Measurements from ENCODE around the gene NTM.

The NTM gene

GRCh38 chr11:131388030-131388429 lies 17.6 kb downstream of the NTM start:
- H3K4me3 ChIP-seq (ENCODE audit: low read depth, low read length), result no peak overlapping the region
- DNase-seq (ENCODE audit: low read depth), result no peak
- TF ChIP-seq CTCF (IDR thresholded peaks at IDR 0.05; ENCODE audit: insufficient read depth, low read depth, low read length, missing control alignments), result no peak

DNA sequence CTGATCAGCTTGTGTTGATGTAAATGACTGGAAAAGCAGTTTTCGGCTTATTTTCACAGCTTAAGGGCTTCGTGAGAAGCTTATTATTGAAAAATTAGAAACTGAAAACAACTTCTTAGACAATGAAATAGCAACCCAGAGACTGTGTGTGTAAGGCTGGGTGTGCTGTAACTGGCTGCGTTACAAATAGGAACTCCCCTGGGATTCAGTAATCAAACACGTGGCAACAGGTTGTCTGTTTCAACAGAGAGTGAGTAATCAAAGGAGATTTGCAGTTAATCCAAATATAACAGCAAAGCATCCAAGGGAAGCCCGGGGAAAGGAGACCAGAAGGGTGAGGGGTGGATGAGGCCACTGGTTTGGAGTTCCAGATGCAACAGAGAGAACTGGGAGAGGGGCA lies 19.2 kb downstream of the NTM start:
- H3K4me3 ChIP-seq (ENCODE audit: low read depth, low read length), result no peak overlapping the region
- DNase-seq (ENCODE audit: low read depth), result no peak
- TF ChIP-seq CTCF (IDR thresholded peaks at IDR 0.05; ENCODE audit: insufficient read depth, low read depth, low read length, missing control alignments), result no peak

DNA sequence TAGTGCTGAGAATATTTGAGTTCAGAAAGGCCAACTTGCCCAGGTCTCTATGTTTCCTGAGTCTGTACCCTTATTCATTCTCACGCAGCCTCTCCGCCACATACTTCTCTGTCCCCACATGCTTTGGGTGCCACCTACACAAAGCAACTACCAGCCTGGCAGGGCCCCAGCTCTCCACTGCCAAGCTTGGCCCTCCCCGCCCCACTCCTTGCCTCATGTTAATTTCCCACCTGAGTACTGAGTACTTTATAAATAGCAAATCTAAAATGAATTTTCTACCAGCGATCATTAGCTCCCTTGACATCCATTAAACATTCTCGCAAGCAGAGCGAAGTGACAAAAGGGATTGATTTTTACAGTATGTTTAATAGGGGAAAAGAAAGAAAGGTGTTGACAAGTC lies 20.8 kb downstream of the NTM start:
- DNase-seq (ENCODE audit: low read depth), result no peak
- no peak overlapping the region for H3K4me3 ChIP-seq (ENCODE audit: low read depth, low read length)
- no peak for TF ChIP-seq CTCF (IDR thresholded peaks at IDR 0.05; ENCODE audit: insufficient read depth, low read depth, low read length, missing control alignments)

DNA sequence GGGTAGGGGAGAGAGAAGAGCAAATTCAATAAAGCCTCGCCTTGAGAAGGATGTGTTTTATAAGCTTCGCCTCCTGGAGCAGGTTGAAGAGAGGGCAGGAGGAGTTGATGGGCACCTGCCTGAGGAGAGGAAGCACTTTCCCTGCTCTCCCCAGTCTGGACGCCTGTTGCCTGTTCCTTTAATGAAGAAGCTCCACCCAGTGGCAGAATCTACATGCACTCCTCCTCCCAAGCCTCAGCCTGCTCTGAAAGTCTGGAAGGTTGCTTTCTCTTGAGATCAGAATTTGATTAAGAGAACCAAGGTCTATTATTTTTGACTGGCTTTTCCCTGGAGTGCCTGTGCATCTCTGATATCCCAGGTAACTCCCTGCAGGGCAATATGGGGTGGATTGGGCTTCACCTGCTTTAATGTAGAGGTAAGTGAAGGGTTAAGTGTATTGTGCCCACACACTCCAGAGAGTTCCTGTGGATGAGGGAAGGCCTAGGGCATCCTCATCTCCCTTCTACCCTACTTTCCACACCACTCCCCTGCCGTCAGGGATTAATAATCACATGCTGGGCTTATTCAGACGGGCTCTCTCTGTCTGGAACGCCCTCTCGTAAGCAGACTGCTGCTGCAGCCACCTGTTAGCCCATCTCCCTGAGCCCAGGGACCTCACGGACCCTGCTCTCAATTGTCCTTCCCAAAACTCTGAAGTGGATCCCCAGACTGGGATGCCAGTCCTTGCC lies 22.3 kb downstream of the NTM start:
- H3K4me3 ChIP-seq (ENCODE audit: low read depth, low read length), result no peak overlapping the region
- no peak for DNase-seq (ENCODE audit: low read depth)
- peak; percentile 10 for TF ChIP-seq CTCF (IDR thresholded peaks at IDR 0.05; ENCODE audit: insufficient read depth, low read depth, low read length, missing control alignments)

DNA sequence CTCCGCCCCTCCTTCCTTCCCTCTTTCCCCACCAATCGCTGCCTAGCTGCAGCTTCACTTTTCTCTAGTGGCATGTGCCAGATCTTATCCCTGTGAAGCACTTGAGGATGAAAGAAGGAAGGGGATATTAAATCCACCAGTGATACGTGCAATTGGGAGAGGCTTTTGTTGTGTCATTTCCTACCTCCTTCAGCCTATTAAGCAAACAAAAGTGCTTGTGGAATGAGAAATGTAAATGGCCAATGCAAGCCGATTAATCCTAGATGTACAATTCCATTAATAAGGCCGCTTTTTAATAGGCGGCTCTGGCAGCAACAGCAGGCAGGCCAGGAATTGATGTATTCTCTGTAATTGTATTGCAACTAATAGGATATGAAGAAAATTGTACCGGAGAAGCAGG lies 23.3 kb downstream of the NTM start:
- no peak for TF ChIP-seq CTCF (IDR thresholded peaks at IDR 0.05; ENCODE audit: insufficient read depth, low read depth, low read length, missing control alignments)
- DNase-seq (ENCODE audit: low read depth), result no peak
- H3K4me3 ChIP-seq (ENCODE audit: low read depth, low read length), result no peak overlapping the region

DNA sequence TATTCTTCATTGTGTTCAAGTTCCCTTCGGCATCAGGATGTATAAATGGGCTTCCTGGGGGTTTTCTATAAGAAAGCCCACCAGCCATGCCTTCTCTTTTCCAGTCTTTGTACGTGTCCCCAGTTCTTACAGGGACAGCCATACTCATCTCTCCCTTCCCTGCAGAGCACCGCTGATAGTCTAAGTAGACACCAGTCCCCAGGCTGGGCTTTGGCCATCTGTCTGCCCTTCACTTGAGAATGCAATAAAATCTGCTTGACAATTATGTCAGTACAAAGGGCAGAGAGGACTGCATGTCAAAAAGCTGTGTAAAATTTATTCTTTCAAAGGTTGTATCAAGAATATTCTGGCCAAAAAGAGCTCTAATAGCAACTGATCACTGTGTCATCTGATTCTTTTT lies 27.3 kb downstream of the NTM start:
- no peak for TF ChIP-seq CTCF (IDR thresholded peaks at IDR 0.05; ENCODE audit: insufficient read depth, low read depth, low read length, missing control alignments)
- no peak overlapping the region for H3K4me3 ChIP-seq (ENCODE audit: low read depth, low read length)
- no peak for DNase-seq (ENCODE audit: low read depth)

GRCh38 chr11:131402040-131402439 lies 31.6 kb downstream of the NTM start:
- no peak for TF ChIP-seq CTCF (IDR thresholded peaks at IDR 0.05; ENCODE audit: insufficient read depth, low read depth, low read length, missing control alignments)
- no peak overlapping the region for H3K4me3 ChIP-seq (ENCODE audit: low read depth, low read length)
- no peak for DNase-seq (ENCODE audit: low read depth)

Measured in GM12865 (cell line).